H9 (cell line): ENCODE data around the gene IGF1R. TPM values are rescaled to one million over a fixed set of nuclear protein-coding genes. Genes with fewer than 3 reads are reported as not detected.

Source experiments
- DNase-seq: peaks from one replicate; pipeline ENCODE4 v3.0.0-alpha.2; 2017
- H2AFZ ChIP-seq: one replicate; pipeline ENCODE4 v1.6.1; 2013; ENCODE audit warnings: mild to moderate bottlenecking, low read length, control low read depth, moderate library complexity
- H2AK5ac ChIP-seq: 2 replicates; pipeline ENCODE4 v1.6.1; 2013; ENCODE audit warnings: low read length, control low read depth, mixed read lengths; ENCODE audit not compliant: insufficient read length
- H2BK120ac ChIP-seq: one replicate; pipeline ENCODE4 v1.6.1; 2013; ENCODE audit warnings: low read depth, mild to moderate bottlenecking, low read length, control low read depth, inconsistent platforms; ENCODE audit not compliant: poor library complexity, severe bottlenecking
- H2BK12ac ChIP-seq: 2 replicates; pipeline ENCODE4 v1.6.1; 2013; ENCODE audit warnings: low read length, control low read depth, mixed read lengths, low read depth; ENCODE audit not compliant: insufficient read length
- H2BK15ac ChIP-seq: 2 replicates; pipeline ENCODE4 v1.6.1; 2013; ENCODE audit warnings: low read depth, low read length, control low read depth
- H2BK20ac ChIP-seq: one replicate; pipeline ENCODE4 v1.6.1; 2013; ENCODE audit warnings: low read depth, mild to moderate bottlenecking, low read length, control low read depth, inconsistent platforms; ENCODE audit not compliant: poor library complexity, severe bottlenecking
- H2BK5ac ChIP-seq: 2 replicates; pipeline ENCODE4 v1.6.1; 2013; ENCODE audit warnings: low read length, control low read depth, mixed read lengths; ENCODE audit not compliant: insufficient read length
- H3K14ac ChIP-seq: 2 replicates; pipeline ENCODE4 v1.6.1; 2013; ENCODE audit warnings: low read length, control low read depth; ENCODE audit not compliant: insufficient read depth
- H3K18ac ChIP-seq: 2 replicates; pipeline ENCODE4 v1.6.1; 2013; ENCODE audit warnings: low read depth, mild to moderate bottlenecking, mixed read lengths, low read length, control low read depth; ENCODE audit not compliant: insufficient read length
- H3K23ac ChIP-seq: 2 replicates; pipeline ENCODE4 v1.6.1; 2013; ENCODE audit warnings: low read length, control low read depth, mixed read lengths, low read depth; ENCODE audit not compliant: insufficient read length
- H3K23me2 ChIP-seq: 2 replicates; pipeline ENCODE4 v1.6.1; 2013; ENCODE audit warnings: low read depth, mild to moderate bottlenecking, mixed read lengths, low read length, control low read depth; ENCODE audit not compliant: insufficient read length, poor library complexity, severe bottlenecking
- H3K27ac ChIP-seq: 2 replicates; pipeline ENCODE4 v1.5.1; 2013; ENCODE audit warnings: low read length, control low read depth, mixed read lengths, low read depth; ENCODE audit not compliant: insufficient read length
- H3K27me3 ChIP-seq: 2 replicates; pipeline ENCODE4 v1.6.1; 2013; ENCODE audit warnings: low read length, control low read depth, inconsistent platforms; ENCODE audit not compliant: insufficient read depth
- H3K4ac ChIP-seq: 2 replicates; pipeline ENCODE4 v1.6.1; 2013; ENCODE audit warnings: low read depth, mild to moderate bottlenecking, control low read depth, inconsistent platforms, low read length, moderate library complexity
- H3K4me1 ChIP-seq: 2 replicates; pipeline ENCODE4 v1.6.1; 2013; ENCODE audit warnings: low read length, control low read depth, inconsistent platforms; ENCODE audit not compliant: insufficient read depth
- H3K4me2 ChIP-seq: 2 replicates; pipeline ENCODE4 v1.6.1; 2013; ENCODE audit warnings: low read length, control low read depth, mixed read lengths; ENCODE audit not compliant: insufficient read length, insufficient read depth
- H3K56ac ChIP-seq: 2 replicates; pipeline ENCODE4 v1.6.1; 2013; ENCODE audit warnings: low read depth, mild to moderate bottlenecking, mixed read lengths, low read length, control low read depth; ENCODE audit not compliant: insufficient read length
- H3K79me1 ChIP-seq: 2 replicates; pipeline ENCODE4 v1.6.1; 2013; ENCODE audit warnings: low read depth, mild to moderate bottlenecking, moderate library complexity, low read length, control low read depth, inconsistent platforms; ENCODE audit not compliant: insufficient read depth, poor library complexity, severe bottlenecking
- H3K79me2 ChIP-seq: 2 replicates; pipeline ENCODE4 v1.6.1; 2013; ENCODE audit warnings: low read length, control low read depth, inconsistent platforms; ENCODE audit not compliant: insufficient read depth
- H3K9ac ChIP-seq: 2 replicates; pipeline ENCODE4 v1.6.1; 2013; ENCODE audit warnings: low read length, control low read depth, mixed read lengths; ENCODE audit not compliant: insufficient read length; ENCODE audit errors: extremely low read depth
- H3K9me3 ChIP-seq: one replicate; pipeline ENCODE4 v1.6.1; 2013; ENCODE audit warnings: low read depth, low read length, inconsistent platforms; ENCODE audit not compliant: control insufficient read depth
- H3T11ph ChIP-seq: one replicate; pipeline ENCODE4 v1.6.1; 2013; ENCODE audit warnings: mild to moderate bottlenecking, low read length, control low read depth, inconsistent platforms
- H4K20me1 ChIP-seq: one replicate; pipeline ENCODE4 v1.6.1; 2013; ENCODE audit not compliant: control insufficient read depth, insufficient read length, insufficient read depth
- H4K5ac ChIP-seq: 2 replicates; pipeline ENCODE4 v1.6.1; 2013; ENCODE audit warnings: low read depth, mild to moderate bottlenecking, mixed read lengths, low read length, control low read depth; ENCODE audit not compliant: insufficient read length
- H4K8ac ChIP-seq: replicated peaks from 2 replicates; pipeline ENCODE4 v1.6.1; 2013; ENCODE audit warnings: low read length, control low read depth, mixed read lengths, low read depth; ENCODE audit not compliant: insufficient read length
- H4K91ac ChIP-seq: 2 replicates; pipeline ENCODE4 v1.6.1; 2013; ENCODE audit warnings: low read depth, mild to moderate bottlenecking, moderate library complexity, mixed read lengths, low read length, control low read depth; ENCODE audit not compliant: insufficient read length
- H3K27ac Mint-ChIP-seq, 3 experiments: 2 replicates in 2 of 3; 3 replicates in 1 of 3; pipeline ENCODE4 v1.8.0; 2020 to 2021; ENCODE audit warnings: mixed read lengths in 3 of 3, mild to moderate bottlenecking in 1 of 3, moderate library complexity in 1 of 3
- H3K27me3 Mint-ChIP-seq: 2 replicates; pipeline ENCODE4 v1.8.0; 2021; ENCODE audit warnings: low read depth, mild to moderate bottlenecking, moderate library complexity, mixed read lengths
- H3K36me3 Mint-ChIP-seq, 3 experiments: 2 replicates in 2 of 3; 3 replicates in 1 of 3; pipeline ENCODE4 v1.8.0; 2020 to 2021; ENCODE audit warnings: low read depth in 3 of 3, mixed read lengths in 3 of 3; ENCODE audit not compliant: insufficient read depth in 1 of 3
- H3K4me1 Mint-ChIP-seq, 2 experiments: 2 replicates each; pipeline ENCODE4 v1.8.0; 2020; ENCODE audit warnings: mixed read lengths in 2 of 2
- H3K4me3 Mint-ChIP-seq, 2 experiments: 2 replicates in 1 of 2; 3 replicates in 1 of 2; pipeline ENCODE4 v1.8.0; 2020 to 2021; ENCODE audit warnings: mild to moderate bottlenecking in 2 of 2, mixed read lengths in 2 of 2, moderate library complexity in 1 of 2
- H3K9me3 Mint-ChIP-seq, 2 experiments: 2 replicates in 1 of 2; 3 replicates in 1 of 2; pipeline ENCODE4 v1.8.0; 2020; ENCODE audit warnings: mild to moderate bottlenecking in 2 of 2, mixed read lengths in 2 of 2, moderate library complexity in 1 of 2
- WGBS: extraction: QIAGEN DNeasy Blood & Tissue Kit; methylation state at CpG from one replicate; pipeline ENCODE4 v1.1.7; 2013; ENCODE audit warnings: missing lambda C conversion rate, low lambda C conversion rate, mixed read lengths; ENCODE audit not compliant: insufficient read length; ENCODE audit errors: extremely low coverage; 5-methylcytosine and 5-hydroxymethylcytosine counted together
- total RNA-seq: library from RNA; stranded (reverse); gene quantifications from 2 replicates; pipeline ENCODE4 v1.2.1, GENCODE V29; 2021
- TF ChIP-seq, protein P1 (sequence below): fragments of 200-600 bp; sonication (generic); conservative IDR thresholded peaks from 3 replicates; pipeline ENCODE4 v1.8.0; 2021; ENCODE audit warnings: antibody characterized with exemption, mild to moderate bottlenecking

Gene IGF1R
- total RNA-seq, 1 experiment from 2014 or later, result 70.0 TPM

DNA sequence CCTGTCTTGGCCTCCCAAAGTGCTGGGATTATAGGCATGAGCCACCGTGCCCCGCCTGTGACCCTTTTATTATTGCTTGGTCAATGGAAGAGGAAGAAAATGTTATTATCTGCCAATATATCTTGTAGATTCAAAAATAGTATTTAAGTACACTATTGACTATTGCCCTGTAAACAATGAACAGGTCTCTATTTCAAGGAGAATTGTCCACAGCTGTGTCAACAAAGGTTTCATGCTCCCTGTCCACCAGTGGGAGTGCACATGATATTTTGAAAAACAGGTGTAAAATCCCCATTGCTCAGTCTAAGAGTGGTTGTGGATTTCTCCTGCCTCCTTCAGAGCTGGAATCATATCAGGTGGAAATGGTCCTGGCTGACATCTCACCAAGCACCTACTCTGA is 36.5 kb upstream of the IGF1R start:
- Mint-ChIP-seq H3K4me3 (no peak overlapping the region), H3K27ac (no peak overlapping the region), H3K27me3 (no peaks in the 10 kb centered on the region), H3K4me1 (peaks cover 10 to 12% of the 10 kb centered on the region in 2 experiments), H3K36me3 (no peaks in the 10 kb centered on the region), H3K9me3 (no peaks in the 10 kb centered on the region)
- Histone ChIP-seq H2BK12ac (no peak overlapping the region), H3K23ac (no peak overlapping the region), H4K91ac (no peak overlapping the region), H3T11ph (no peak overlapping the region), H2BK15ac (no peak overlapping the region), H3K9me3 (no peaks in the 10 kb centered on the region), H3K4me1 (peaks cover 2% of the 10 kb centered on the region; the same call in 1 of the 2 replicates), H2AFZ (no peak overlapping the region), H3K4ac (no peak overlapping the region), H3K79me1 (no peaks in the 10 kb centered on the region), H3K56ac (no peak overlapping the region), H3K27me3 (no peaks in the 10 kb centered on the region; the same call in 1 of the 2 replicates), H3K27ac (no peak overlapping the region), H4K5ac (no peak overlapping the region), H2AK5ac (no peak overlapping the region), H4K8ac (no peak overlapping the region), H4K20me1 (no peaks in the 10 kb centered on the region), H3K4me2 (no peak overlapping the region), H2BK5ac (no peak overlapping the region), H2BK20ac (no peak overlapping the region), H2BK120ac (no peak overlapping the region), H3K14ac (no peak overlapping the region), H3K79me2 (no peaks in the 10 kb centered on the region), H3K18ac (no peak overlapping the region), H3K9ac (no peak overlapping the region), H3K23me2 (no peaks in the 10 kb centered on the region)
- no CpG with 5 or more reads among the region's 2 CpGs for WGBS
- TF ChIP-seq, protein P1, sequence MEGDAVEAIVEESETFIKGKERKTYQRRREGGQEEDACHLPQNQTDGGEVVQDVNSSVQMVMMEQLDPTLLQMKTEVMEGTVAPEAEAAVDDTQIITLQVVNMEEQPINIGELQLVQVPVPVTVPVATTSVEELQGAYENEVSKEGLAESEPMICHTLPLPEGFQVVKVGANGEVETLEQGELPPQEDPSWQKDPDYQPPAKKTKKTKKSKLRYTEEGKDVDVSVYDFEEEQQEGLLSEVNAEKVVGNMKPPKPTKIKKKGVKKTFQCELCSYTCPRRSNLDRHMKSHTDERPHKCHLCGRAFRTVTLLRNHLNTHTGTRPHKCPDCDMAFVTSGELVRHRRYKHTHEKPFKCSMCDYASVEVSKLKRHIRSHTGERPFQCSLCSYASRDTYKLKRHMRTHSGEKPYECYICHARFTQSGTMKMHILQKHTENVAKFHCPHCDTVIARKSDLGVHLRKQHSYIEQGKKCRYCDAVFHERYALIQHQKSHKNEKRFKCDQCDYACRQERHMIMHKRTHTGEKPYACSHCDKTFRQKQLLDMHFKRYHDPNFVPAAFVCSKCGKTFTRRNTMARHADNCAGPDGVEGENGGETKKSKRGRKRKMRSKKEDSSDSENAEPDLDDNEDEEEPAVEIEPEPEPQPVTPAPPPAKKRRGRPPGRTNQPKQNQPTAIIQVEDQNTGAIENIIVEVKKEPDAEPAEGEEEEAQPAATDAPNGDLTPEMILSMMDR, result no peak
- no peak for DNase-seq
